Sigmoid colon (tissue), 7 donors: ENCODE data around the gene LPIN1. TPM values are rescaled to one million over a fixed set of nuclear protein-coding genes. Genes with fewer than 3 reads are reported as not detected.

ENCODE experiments used
- DNase-seq: peaks from one replicate; pipeline ENCODE4 v3.0.0-alpha.2; 2019
- H3K27ac ChIP-seq, 4 donors: fragments of 200-600 bp; sonication (generic); one replicate each; pipeline ENCODE4 v1.5.1; 2016 to 2019; ENCODE audit warnings: mild to moderate bottlenecking in 1 of 4
- H3K27me3 ChIP-seq, 3 donors: fragments of 200-600 bp; sonication (generic); one replicate each; pipeline ENCODE4 v1.5.1; 2019; ENCODE audit warnings: mild to moderate bottlenecking in 1 of 3
- H3K36me3 ChIP-seq, 4 donors: fragments of 200-600 bp; sonication (generic); one replicate each; pipeline ENCODE4 v1.5.1; 2016 to 2019
- H3K4me1 ChIP-seq, 4 donors: fragments of 200-600 bp; sonication (generic); one replicate each; pipeline ENCODE4 v1.5.1; 2017 to 2019
- H3K4me3 ChIP-seq, 4 donors: fragments of 200-600 bp; sonication (generic); one replicate each; pipeline ENCODE4 v1.5.1; 2017 to 2019; ENCODE audit warnings: mild to moderate bottlenecking in 2 of 4, moderate library complexity in 1 of 4
- H3K9me3 ChIP-seq, 4 donors: fragments of 200-600 bp in 3 of 4; sonication (generic) in 3 of 4; one replicate each; pipeline versions ENCODE4 v1.5.1 to v1.6.1; 2013 to 2019
- CTCF ChIP-seq, 4 experiments: fragments of 450-650 bp in 3 of 4; fragments of 200-600 bp in 1 of 4; IDR thresholded peaks; one replicate each; pipeline ENCODE4 v1.5.1; 2016 to 2019; ENCODE audit warnings: antibody characterized with exemption in 4 of 4, mild to moderate bottlenecking in 3 of 4, moderate library complexity in 2 of 4
- EP300 ChIP-seq, 4 donors: sonication (generic); formaldehyde crosslinking; IDR thresholded peaks; one replicate each; pipeline ENCODE4 v1.6.1; 2017; ENCODE audit warnings: antibody characterized with exemption in 4 of 4
- POLR2A ChIP-seq, 2 donors: fragments of 450-650 bp; IDR thresholded peaks; one replicate each; pipeline ENCODE4 v1.6.1; 2016; ENCODE audit warnings: antibody characterized with exemption in 2 of 2, mild to moderate bottlenecking in 2 of 2, moderate library complexity in 2 of 2
- POLR2AphosphoS5 ChIP-seq, 4 donors: sonication (generic); formaldehyde crosslinking; IDR thresholded peaks; one replicate each; pipeline ENCODE4 v1.6.1; 2017; ENCODE audit warnings: antibody characterized with exemption in 4 of 4
- WGBS, 2 donors: extraction: QIAGEN DNeasy Blood & Tissue Kit; methylation state at CpG; one replicate each; pipeline ENCODE4 v1.1.7; 2013; 5-methylcytosine and 5-hydroxymethylcytosine counted together
- intact Hi-C: fragments of 100-400 bp; cut with DNase I; formaldehyde crosslinking; loops from one replicate; pipeline ENCODE4 v1.15.1; 2023
- polyA plus RNA-seq, 3 donors: library from polyadenylated mRNA; stranded (reverse); fragments of 200-250 nt; gene quantifications; one replicate each; pipeline ENCODE4 v1.2.3, GENCODE V29; 2013
- total RNA-seq, 4 donors: library from RNA; depleted of rRNA; stranded (reverse); fragments of >200 nt; gene quantifications; one replicate each; pipeline ENCODE4 v1.1.0, GENCODE V29; 2016
- donor health status: healthy with polysubstance abuse.
- donor health status: Bipolar disorder and iron deficiency.
- donor health status: healthy.

Gene LPIN1
- total and polyA plus RNA-seq, 7 donors: 4.2 to 37.4 (median 28.2) TPM

- DNase-seq: no peak
- peaks cover 0 to 15% (median 13%) of the 10 kb centered on the region in 4 donors for H3K4me1 ChIP-seq
- H3K36me3 ChIP-seq: no peaks in the 10 kb centered on the region
- H3K4me3 ChIP-seq: no peak overlapping the region
- no peaks in the 10 kb centered on the region for H3K27me3 ChIP-seq
- H3K27ac ChIP-seq: no peak overlapping the region
- WGBS, 2 donors: 48 to 66% methylated on average over 12 of the region's 12 CpGs
- TF ChIP-seq POLR2AphosphoS5 (IDR thresholded peaks at IDR 0.05) (no peak), POLR2A (IDR thresholded peaks at IDR 0.05) (no peak), EP300 (IDR thresholded peaks at IDR 0.05) (no peak), CTCF (IDR thresholded peaks at IDR 0.05) (no peak)
- intact Hi-C loops: loop anchor here (10.0 kb wide), 1 partner anchor 718 kb away; no protein-coding TSS in a partner anchor
- no peaks in the 10 kb centered on the region for H3K9me3 ChIP-seq
Measured at GRCh38 chr2:11866358-11867335, 120.2 kb downstream of the LPIN1 start.

GRCh38 chr2:11867926-11868325, 121.5 kb downstream of the LPIN1 start:
- 86 to 89% methylated on average over 2 of the region's 2 CpGs for WGBS, 2 donors
- Histone ChIP-seq H3K27ac (no peak overlapping the region), H3K36me3 (no peaks in the 10 kb centered on the region), H3K4me1 (peaks cover 0 to 22% (median 18%) of the 10 kb centered on the region in 4 donors), H3K9me3 (no peaks in the 10 kb centered on the region), H3K27me3 (no peaks in the 10 kb centered on the region), H3K4me3 (no peak overlapping the region)
- no peak for TF ChIP-seq POLR2AphosphoS5 (IDR thresholded peaks at IDR 0.05)
- TF ChIP-seq EP300 (IDR thresholded peaks at IDR 0.05): no peak
- TF ChIP-seq CTCF (IDR thresholded peaks at IDR 0.05): no peak
- no peak for TF ChIP-seq POLR2A (IDR thresholded peaks at IDR 0.05)
- DNase-seq: no peak
- intact Hi-C loops: loop anchor here (10.0 kb wide), 1 partner anchor 717 kb away; no protein-coding TSS in a partner anchor

GRCh38 chr2:11869391-11869991, 123.1 kb downstream of the LPIN1 start:
- H3K4me3 ChIP-seq: no peak overlapping the region
- peaks cover 0 to 12% (median 6%) of the 10 kb centered on the region in 4 donors for H3K4me1 ChIP-seq
- intact Hi-C loops: loop anchor here (10.0 kb wide), 1 partner anchor 715 kb away; no protein-coding TSS in a partner anchor
- TF ChIP-seq CTCF (IDR thresholded peaks at IDR 0.05) (no peak), EP300 (IDR thresholded peaks at IDR 0.05) (no peak), POLR2A (IDR thresholded peaks at IDR 0.05) (no peak), POLR2AphosphoS5 (IDR thresholded peaks at IDR 0.05) (no peak)
- DNase-seq: no peak
- H3K36me3 ChIP-seq: no peaks in the 10 kb centered on the region
- WGBS, 2 donors: 86 to 93% methylated on average over 8 of the region's 8 CpGs
- no peaks in the 10 kb centered on the region for H3K9me3 ChIP-seq
- H3K27me3 ChIP-seq: no peaks in the 10 kb centered on the region
- no peak overlapping the region for H3K27ac ChIP-seq

GRCh38 chr2:11870064-11870463, 123.6 kb downstream of the LPIN1 start:
- Histone ChIP-seq H3K4me3 (no peak overlapping the region), H3K27ac (no peak overlapping the region), H3K9me3 (no peaks in the 10 kb centered on the region), H3K36me3 (no peaks in the 10 kb centered on the region), H3K27me3 (no peaks in the 10 kb centered on the region), H3K4me1 (peaks cover 0 to 12% (median 6%) of the 10 kb centered on the region in 4 donors)
- TF ChIP-seq CTCF (IDR thresholded peaks at IDR 0.05) (no peak), POLR2A (IDR thresholded peaks at IDR 0.05) (no peak), EP300 (IDR thresholded peaks at IDR 0.05) (no peak)
- intact Hi-C loops: no loop called here
- no peak for DNase-seq
- 36 to 63% methylated on average over 2 of the region's 2 CpGs for WGBS, 2 donors
